HepG2 (cell line): ENCODE measurements around the gene AFDN. TPM values are rescaled to one million over a fixed set of nuclear protein-coding genes. Genes with fewer than 3 reads are reported as not detected.

ENCODE experiments used
- CENPT ChIP-seq: sonication (generic); formaldehyde crosslinking; IDR thresholded peaks from 2 replicates; pipeline ENCODE4 v1.8.0; 2022; ENCODE audit warnings: low read depth, mild to moderate bottlenecking, moderate library complexity, missing genetic modification reagents
- CENPX ChIP-seq: sonication (generic); formaldehyde crosslinking; IDR thresholded peaks from 2 replicates; pipeline ENCODE4 v1.9.0; 2021; ENCODE audit warnings: mild to moderate bottlenecking, missing genetic modification reagents, moderate library complexity
- ETS1 ChIP-seq: sonication (generic); formaldehyde crosslinking; IDR thresholded peaks from 2 replicates; pipeline ENCODE4 v1.4.0; 2020; ENCODE audit warnings: missing genetic modification reagents
- GATAD1 ChIP-seq: IDR thresholded peaks from 2 replicates; pipeline ENCODE4 v1.6.1; 2016; ENCODE audit warnings: missing genetic modification reagents, missing compliant biosample characterization
- GFI1 ChIP-seq: sonication (generic); formaldehyde crosslinking; IDR thresholded peaks from 2 replicates; pipeline ENCODE4 v1.5.0; 2020; ENCODE audit warnings: missing genetic modification reagents, mild to moderate bottlenecking, borderline replicate concordance
- HOMEZ ChIP-seq: IDR thresholded peaks from 2 replicates; pipeline ENCODE4 v1.6.1; 2016; ENCODE audit warnings: low read depth
- NR2F6 ChIP-seq, 2 experiments: IDR thresholded peaks; 2 replicates each; pipeline ENCODE4 v1.6.1; 2016; ENCODE audit warnings: antibody characterized with exemption in 1 of 2, mild to moderate bottlenecking in 1 of 2
- PHF20 ChIP-seq: sonication (generic); formaldehyde crosslinking; IDR thresholded peaks from 2 replicates; pipeline ENCODE4 v1.5.0; 2020; ENCODE audit warnings: mild to moderate bottlenecking, missing genetic modification reagents
- SKI ChIP-seq: fragments of 450-650 bp; IDR thresholded peaks from one replicate; pipeline ENCODE4 v1.6.1; 2018; ENCODE audit warnings: mild to moderate bottlenecking; ENCODE audit not compliant: partially characterized antibody
- SMAD3 ChIP-seq: sonication (generic); formaldehyde crosslinking; IDR thresholded peaks from 2 replicates; pipeline ENCODE4 v1.4.0; 2020; ENCODE audit warnings: missing genetic modification reagents
- SSRP1 ChIP-seq: IDR thresholded peaks from 2 replicates; pipeline ENCODE4 v1.6.1; 2016; ENCODE audit warnings: control low read depth
- STAG1 ChIP-seq: sonication (generic); formaldehyde crosslinking; IDR thresholded peaks from 2 replicates; pipeline ENCODE4 v1.4.0; 2020; ENCODE audit warnings: missing genetic modification reagents
- TFE3 ChIP-seq: IDR thresholded peaks from 2 replicates; pipeline ENCODE4 v1.6.1; 2016
- TP53 ChIP-seq: sonication (generic); formaldehyde crosslinking; conservative IDR thresholded peaks from 2 replicates; pipeline ENCODE4 v1.4.0; 2020; ENCODE audit warnings: missing genetic modification reagents
- ZBTB20 ChIP-seq: sonication (generic); formaldehyde crosslinking; IDR thresholded peaks from 2 replicates; pipeline ENCODE4 v1.8.1; 2023; ENCODE audit warnings: missing genetic modification reagents, low read depth, mild to moderate bottlenecking, borderline replicate concordance
- ZFP82 ChIP-seq: sonication (generic); formaldehyde crosslinking; IDR thresholded peaks from 2 replicates; pipeline ENCODE4 v1.5.1; 2020; ENCODE audit warnings: mild to moderate bottlenecking, missing genetic modification reagents, borderline replicate concordance
- ZMYM4 ChIP-seq: sonication (generic); formaldehyde crosslinking; IDR thresholded peaks from 2 replicates; pipeline ENCODE4 v1.8.1; 2023; ENCODE audit warnings: mild to moderate bottlenecking, missing genetic modification reagents
- ZNF574 ChIP-seq: sonication (generic); formaldehyde crosslinking; IDR thresholded peaks from 2 replicates; pipeline ENCODE4 v1.4.0; 2020; ENCODE audit warnings: missing genetic modification reagents
- ZNF576 ChIP-seq: sonication (generic); formaldehyde crosslinking; IDR thresholded peaks from 2 replicates; pipeline ENCODE4 v1.4.0; 2020; ENCODE audit warnings: mild to moderate bottlenecking, missing genetic modification reagents
- ZNF614 ChIP-seq: IDR thresholded peaks from 2 replicates; pipeline ENCODE4 v1.6.1; 2018; ENCODE audit warnings: missing biosample characterization, missing genetic modification reagents, inconsistent platforms, borderline replicate concordance
- ZNF878 ChIP-seq: sonication (generic); formaldehyde crosslinking; IDR thresholded peaks from 2 replicates; pipeline ENCODE4 v1.8.1; 2023; ENCODE audit warnings: mild to moderate bottlenecking, missing genetic modification reagents, moderate library complexity
- polyA plus RNA-seq, 8 experiments: library from polyadenylated mRNA; depleted of rRNA in 3 of 8; stranded (reverse) in 7 of 8; unstranded in 1 of 8; fragments of >200 nt; fragmentation: Illumina TruSeq in 4 of 8; extraction: Trizol in 4 of 8; gene quantifications; 2 replicates each; pipeline versions ENCODE4 v1.2.1 to v1.2.3, GENCODE V29; 2011 to 2016; ENCODE audit warnings: low read depth in 4 of 8, missing spikeins in 1 of 8, mixed read lengths in 1 of 8; ENCODE audit not compliant: insufficient read depth in 1 of 8
- total RNA-seq, 5 experiments: library from RNA; depleted of rRNA; stranded (reverse); fragments of >200 nt; fragmentation: Illumina TruSeq; extraction: Trizol; gene quantifications; 2 replicates each; pipeline ENCODE4 v1.2.3, GENCODE V29; 2016; ENCODE audit warnings: low read depth in 1 of 5

The AFDN gene
- total and polyA plus RNA-seq, 2 of the 13 experiments (the other 11 are each of a cell fraction or from before 2014, with no cell fraction given), result 136 to 151 TPM

GRCh38 chr6:167782698-167783517 is 43.8 kb upstream of the AFDN start (continued):
- no peak for TF ChIP-seq ETS1
- peak; percentile 36; the same call in 1 of the 2 replicates for TF ChIP-seq NR2F6 (IDR thresholded peaks at IDR 0.05)
- no peak; the same call in 1 of the 2 replicates for TF ChIP-seq NR2F6 (CRISPR knock-in tag; IDR thresholded peaks at IDR 0.05)
- no peak for TF ChIP-seq ZFP82
- no peak for TF ChIP-seq TP53 (CRISPR knock-in tag)
- TF ChIP-seq ZMYM4 (CRISPR knock-in tag), result peak; percentile 36; the same call in 1 of the 2 replicates
- no peak for TF ChIP-seq CENPX (CRISPR knock-in tag)
- no peak for TF ChIP-seq ZNF878 (CRISPR knock-in tag)
- no peak for TF ChIP-seq GATAD1 (CRISPR knock-in tag)
- peak; percentile 45; the same call in 1 of the 2 replicates for TF ChIP-seq GFI1 (CRISPR knock-in tag)
- peak; percentile 68; the same call in 1 of the 2 replicates for TF ChIP-seq TFE3 (CRISPR knock-in tag)
- 0 out of 2 replicates have a peak, but pooled peaks have one; percentile 13 for TF ChIP-seq HOMEZ
- TF ChIP-seq SKI, result peak; percentile 24
- TF ChIP-seq STAG1 (CRISPR knock-in tag), result peak; percentile 43
- TF ChIP-seq ZNF574 (CRISPR knock-in tag), result no peak; the same call in 1 of the 2 replicates
- no peak for TF ChIP-seq ZNF576 (CRISPR knock-in tag)
- no peak for TF ChIP-seq SSRP1 (CRISPR knock-in tag)
- TF ChIP-seq ZBTB20, result 0 out of 2 replicates have a peak, but pooled peaks have one; percentile 46
- no peak for TF ChIP-seq CENPT
- TF ChIP-seq PHF20 (CRISPR knock-in tag), result no peak
- 0 out of 2 replicates have a peak, but pooled peaks have one; percentile 58 for TF ChIP-seq SMAD3
- TF ChIP-seq ZNF614, result 0 out of 2 replicates have a peak, but pooled peaks have one; percentile 32
